Testis (tissue), 3 donors: Measurements from ENCODE around the gene IL17REL. TPM values are rescaled to one million over a fixed set of nuclear protein-coding genes. Genes with fewer than 3 reads are reported as not detected.
A peak's percentile ranks its signal among the peaks of the same experiment; 100 is the strongest.

Experiments used
- DNase-seq: peaks from one replicate; pipeline ENCODE4 v3.0.0-alpha.2; 2019
- H3K27ac ChIP-seq, 2 donors: fragments of 200-600 bp; sonication (generic); one replicate each; pipeline ENCODE4 v1.5.1; 2019
- H3K27me3 ChIP-seq: fragments of 200-600 bp; sonication (generic); one replicate; pipeline ENCODE4 v1.5.1; 2019
- H3K36me3 ChIP-seq: fragments of 200-600 bp; sonication (generic); one replicate; pipeline ENCODE4 v1.5.1; 2017; ENCODE audit warnings: low read depth; ENCODE audit errors: missing control alignments
- H3K4me1 ChIP-seq: fragments of 200-600 bp; sonication (generic); one replicate; pipeline ENCODE4 v1.5.1; 2019
- H3K4me3 ChIP-seq, 2 donors: fragments of 200-600 bp; sonication (generic); one replicate each; pipeline ENCODE4 v1.5.1; 2017 to 2019
- H3K9me3 ChIP-seq: fragments of 200-600 bp; sonication (generic); one replicate; pipeline ENCODE4 v1.5.1; 2017
- POLR2A ChIP-seq: fragments of 450-650 bp; IDR thresholded peaks from one replicate; pipeline ENCODE4 v1.6.1; 2017; ENCODE audit warnings: antibody characterized with exemption, mild to moderate bottlenecking, moderate library complexity
- WGBS, 2 donors: methylation state at CpG; one replicate each; pipeline ENCODE4 v1.1.5; 2018; 5-methylcytosine and 5-hydroxymethylcytosine counted together
- intact Hi-C: fragments of 100-400 bp; cut with DNase I; formaldehyde crosslinking; loops from one replicate; pipeline ENCODE4 v1.15.1; 2023; ENCODE audit warnings: low total_unique reads
- polyA plus RNA-seq: library from polyadenylated mRNA; stranded (reverse); fragments of 350-450 nt; fragmentation: Illumina TruSeq; extraction: RNeasy Lipid Tissue Mini Kit (QIAGEN cat#74804); gene quantifications from one replicate; pipeline ENCODE4 v1.2.3, GENCODE V29; 2014; ENCODE audit warnings: low read depth, low replicate concordance; ENCODE audit not compliant: insufficient read depth
- total RNA-seq, 2 donors: library from RNA; depleted of rRNA; stranded (reverse); fragments of >200 nt; gene quantifications; one replicate each; pipeline ENCODE4 v1.2.3, GENCODE V29; 2016
- TF ChIP-seq, protein P1 (sequence below), 3 experiments: fragments of 450-650 bp in 2 of 3; fragments of 200-600 bp in 1 of 3; sonication (generic) in 1 of 3; IDR thresholded peaks; one replicate each; pipeline ENCODE4 v1.5.1; 2016 to 2019; ENCODE audit warnings: antibody characterized with exemption in 3 of 3, mild to moderate bottlenecking in 2 of 3, moderate library complexity in 1 of 3

The IL17REL gene
- total and polyA plus RNA-seq, 3 donors from 2014 or later: 0.25 to 0.55 (median 0.30) TPM

DNA sequence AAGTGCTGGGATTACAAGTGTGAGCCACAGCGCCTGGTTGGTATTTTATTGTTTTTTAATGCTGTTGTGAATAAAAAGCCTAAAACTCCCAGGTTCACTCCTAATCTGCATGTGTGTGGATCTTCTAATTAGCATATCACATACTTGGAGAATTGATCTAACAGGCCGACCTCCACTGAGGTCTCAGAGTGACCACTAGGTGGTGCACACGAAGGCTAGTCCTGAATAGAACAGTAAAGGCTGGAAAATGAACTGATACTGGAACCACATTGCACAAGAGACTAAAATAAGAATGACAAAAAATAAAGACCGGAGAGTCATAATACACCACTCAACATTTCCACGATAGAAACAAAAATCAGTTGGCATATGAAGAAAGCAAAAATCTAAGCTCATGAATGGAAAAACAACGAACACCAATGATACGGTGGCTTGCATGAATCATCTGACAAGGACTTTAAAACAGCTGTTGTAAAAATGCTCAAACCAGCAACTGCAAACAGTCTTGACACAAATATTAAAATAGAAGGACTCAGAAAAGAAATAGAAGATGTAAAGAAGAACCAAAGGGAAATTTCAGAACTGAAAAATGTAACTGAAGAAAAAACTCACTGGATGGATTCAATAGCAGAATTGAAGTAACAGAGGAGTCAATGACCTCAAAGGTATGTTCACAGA, 32.8 kb downstream of the IL17REL start:
- no peak for TF ChIP-seq POLR2A
- TF ChIP-seq, protein P1, sequence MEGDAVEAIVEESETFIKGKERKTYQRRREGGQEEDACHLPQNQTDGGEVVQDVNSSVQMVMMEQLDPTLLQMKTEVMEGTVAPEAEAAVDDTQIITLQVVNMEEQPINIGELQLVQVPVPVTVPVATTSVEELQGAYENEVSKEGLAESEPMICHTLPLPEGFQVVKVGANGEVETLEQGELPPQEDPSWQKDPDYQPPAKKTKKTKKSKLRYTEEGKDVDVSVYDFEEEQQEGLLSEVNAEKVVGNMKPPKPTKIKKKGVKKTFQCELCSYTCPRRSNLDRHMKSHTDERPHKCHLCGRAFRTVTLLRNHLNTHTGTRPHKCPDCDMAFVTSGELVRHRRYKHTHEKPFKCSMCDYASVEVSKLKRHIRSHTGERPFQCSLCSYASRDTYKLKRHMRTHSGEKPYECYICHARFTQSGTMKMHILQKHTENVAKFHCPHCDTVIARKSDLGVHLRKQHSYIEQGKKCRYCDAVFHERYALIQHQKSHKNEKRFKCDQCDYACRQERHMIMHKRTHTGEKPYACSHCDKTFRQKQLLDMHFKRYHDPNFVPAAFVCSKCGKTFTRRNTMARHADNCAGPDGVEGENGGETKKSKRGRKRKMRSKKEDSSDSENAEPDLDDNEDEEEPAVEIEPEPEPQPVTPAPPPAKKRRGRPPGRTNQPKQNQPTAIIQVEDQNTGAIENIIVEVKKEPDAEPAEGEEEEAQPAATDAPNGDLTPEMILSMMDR (IDR thresholded peaks at IDR 0.05): peak in 2 of 3 experiments; percentile 17 to 34
- Histone ChIP-seq H3K36me3 (no peaks in the 10 kb centered on the region), H3K27me3 (no peaks in the 10 kb centered on the region), H3K27ac (no peak overlapping the region), H3K4me3 (no peak overlapping the region), H3K9me3 (no peaks in the 10 kb centered on the region), H3K4me1 (no peaks in the 10 kb centered on the region)
- intact Hi-C loops: no loop called here
- WGBS, 2 donors: 67 to 69% methylated on average over 7 of the region's 7 CpGs
- no peak for DNase-seq

DNA sequence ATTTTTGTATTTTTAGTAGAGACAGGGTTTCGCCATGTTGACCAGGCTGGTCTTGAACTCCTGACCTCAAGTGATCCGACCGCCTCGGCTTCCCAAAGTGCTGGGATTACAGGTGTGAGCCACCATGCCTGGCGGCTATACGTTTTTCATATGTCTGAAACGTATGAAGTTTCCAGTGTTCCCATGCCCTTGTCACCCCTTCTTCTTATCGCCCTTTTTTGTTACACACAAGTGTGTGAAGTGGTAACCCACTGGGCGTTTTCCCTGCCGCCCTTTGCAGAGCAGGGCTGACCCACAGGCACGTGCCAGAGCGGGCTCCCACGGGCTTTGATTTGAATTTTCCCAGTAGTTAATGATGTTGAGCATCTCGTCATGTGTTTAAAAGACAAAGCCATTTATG, 35.0 kb downstream of the IL17REL start:
- TF ChIP-seq, protein P1 (IDR thresholded peaks at IDR 0.05): no peak
- TF ChIP-seq POLR2A: no peak
- H3K27me3 ChIP-seq: no peaks in the 10 kb centered on the region
- 76 to 79% methylated on average over 14 of the region's 14 CpGs for WGBS, 2 donors
- H3K4me3 ChIP-seq: no peak overlapping the region
- intact Hi-C loops: no loop called here
- H3K9me3 ChIP-seq: no peaks in the 10 kb centered on the region
- DNase-seq: no peak
- H3K27ac ChIP-seq: no peak overlapping the region
- H3K4me1 ChIP-seq: no peaks in the 10 kb centered on the region
- no peaks in the 10 kb centered on the region for H3K36me3 ChIP-seq

DNA sequence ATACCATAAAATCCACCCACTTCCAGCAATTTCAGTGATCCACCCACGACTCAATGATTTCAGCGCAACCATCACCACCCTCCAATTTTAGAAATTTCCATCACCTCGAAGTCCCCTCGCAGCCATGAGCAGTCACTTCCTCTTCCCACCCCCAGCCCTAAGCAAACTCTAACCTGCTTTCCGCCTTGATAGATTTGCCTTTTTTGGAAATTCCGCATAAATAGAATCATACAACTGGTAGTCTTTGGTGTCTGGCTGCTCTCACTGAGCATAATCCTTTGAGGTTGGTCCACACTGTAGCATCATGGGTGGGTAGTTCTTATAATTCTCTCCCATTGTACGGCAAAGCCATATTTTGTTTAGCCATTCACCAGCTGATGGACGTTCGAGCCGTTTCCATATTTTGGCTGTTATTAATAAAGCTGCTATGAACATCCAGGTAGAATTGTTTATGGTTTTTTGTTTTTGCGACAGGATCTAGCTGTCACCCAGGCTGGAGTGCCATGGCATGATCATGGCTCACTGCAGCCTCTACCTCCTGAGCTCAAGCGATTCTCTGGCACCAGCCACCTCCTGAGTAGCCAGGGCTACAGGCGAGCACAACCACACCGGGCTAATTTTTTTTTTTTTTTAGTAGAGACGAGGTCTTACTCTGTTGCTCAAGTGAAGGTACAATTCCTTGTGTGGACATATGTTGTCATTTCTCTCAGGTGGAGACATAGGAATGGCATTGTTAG, 36.0 kb downstream of the IL17REL start:
- H3K36me3 ChIP-seq: no peaks in the 10 kb centered on the region
- H3K27ac ChIP-seq: peak overlapping the region in 1 of 2 donors; percentile 51
- TF ChIP-seq, protein P1 (IDR thresholded peaks at IDR 0.05): no peak
- TF ChIP-seq POLR2A: no peak
- no peaks in the 10 kb centered on the region for H3K9me3 ChIP-seq
- H3K4me1 ChIP-seq: peaks cover 4% of the 10 kb centered on the region
- H3K27me3 ChIP-seq: no peaks in the 10 kb centered on the region
- intact Hi-C loops: no loop called here
- H3K4me3 ChIP-seq: no peak overlapping the region
- WGBS, 2 donors: 61 to 68% methylated on average over 15 of the region's 15 CpGs
- no peak for DNase-seq

DNA sequence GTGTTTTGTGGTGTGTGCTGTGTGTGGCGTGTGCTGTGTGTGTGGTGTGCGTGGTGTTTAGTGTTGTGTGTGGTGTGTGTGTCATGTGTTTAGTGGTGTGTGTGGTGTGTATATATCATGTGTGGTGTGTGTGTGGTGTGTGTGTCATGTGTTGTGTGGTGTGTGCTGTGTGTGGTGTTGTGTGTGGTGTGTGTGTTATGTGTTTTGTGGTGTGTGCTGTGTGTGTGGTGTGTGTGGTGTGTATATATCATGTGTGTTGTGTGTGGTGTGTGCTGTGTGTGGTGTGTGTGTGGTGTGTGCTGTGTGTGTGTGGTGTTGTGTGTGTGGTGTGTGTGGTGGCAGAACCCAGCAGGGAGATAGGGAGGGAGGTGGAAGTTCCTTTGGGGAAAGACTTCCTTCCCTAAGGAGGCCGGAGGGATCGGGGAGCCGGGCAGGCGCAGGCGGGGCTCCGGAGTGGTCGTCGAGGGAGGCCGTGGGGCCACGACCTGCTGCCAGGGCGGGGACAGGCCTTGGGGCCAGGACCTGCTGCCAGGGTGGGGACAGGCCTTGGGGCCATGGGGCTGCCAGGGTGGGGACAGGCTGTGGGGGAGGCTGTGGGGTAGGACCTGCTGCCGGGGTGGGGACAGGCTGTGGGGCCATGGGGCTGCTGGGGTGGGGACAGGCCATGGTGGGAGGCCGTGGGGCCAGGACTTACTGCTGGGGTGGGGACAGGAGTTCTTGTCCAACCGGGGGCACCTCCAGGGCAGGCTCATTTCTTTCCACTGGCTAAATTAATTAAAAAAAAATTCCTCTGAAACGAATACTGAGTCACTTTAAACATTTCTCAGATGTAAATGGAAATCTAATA, 36.8 kb downstream of the IL17REL start:
- Histone ChIP-seq H3K27ac (peak overlapping the region in 1 of 2 donors; percentile 51), H3K4me1 (peaks cover 12% of the 10 kb centered on the region), H3K4me3 (no peak overlapping the region), H3K27me3 (no peaks in the 10 kb centered on the region), H3K9me3 (no peaks in the 10 kb centered on the region), H3K36me3 (no peaks in the 10 kb centered on the region)
- no peak for DNase-seq
- TF ChIP-seq, protein P1 (IDR thresholded peaks at IDR 0.05): no peak
- no peak for TF ChIP-seq POLR2A
- intact Hi-C loops: no loop called here
- WGBS, 2 donors: 27 to 33% methylated on average over 11 to 17 of the region's 17 CpGs
